Measurements from ENCODE around the gene DUSP10.

Gene DUSP10

DNA sequence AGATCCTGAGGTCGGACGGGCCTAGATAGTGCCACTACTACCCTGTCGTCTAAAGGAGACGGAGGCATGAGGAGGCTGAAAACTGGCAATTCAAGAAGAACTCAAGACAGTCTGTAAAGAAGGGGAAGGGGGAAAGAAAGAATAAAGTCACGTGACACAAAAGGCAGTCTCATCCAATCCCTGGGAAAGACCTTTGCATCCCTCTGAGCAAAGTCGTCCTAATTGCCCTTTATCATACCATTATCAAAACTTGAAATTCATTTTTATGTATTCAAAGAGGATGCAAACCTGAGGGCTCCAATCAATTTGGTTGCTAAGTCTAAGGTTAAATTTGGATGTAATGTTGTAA lies 2.2 kb downstream of the DUSP10 start:
- no peak for DNase-seq
- in situ Hi-C loops (cut with MboI; ENCODE audit: low pct_unique_long_range_greater_than_20kb, low sequenced_read_pairs): no loop called here

DNA sequence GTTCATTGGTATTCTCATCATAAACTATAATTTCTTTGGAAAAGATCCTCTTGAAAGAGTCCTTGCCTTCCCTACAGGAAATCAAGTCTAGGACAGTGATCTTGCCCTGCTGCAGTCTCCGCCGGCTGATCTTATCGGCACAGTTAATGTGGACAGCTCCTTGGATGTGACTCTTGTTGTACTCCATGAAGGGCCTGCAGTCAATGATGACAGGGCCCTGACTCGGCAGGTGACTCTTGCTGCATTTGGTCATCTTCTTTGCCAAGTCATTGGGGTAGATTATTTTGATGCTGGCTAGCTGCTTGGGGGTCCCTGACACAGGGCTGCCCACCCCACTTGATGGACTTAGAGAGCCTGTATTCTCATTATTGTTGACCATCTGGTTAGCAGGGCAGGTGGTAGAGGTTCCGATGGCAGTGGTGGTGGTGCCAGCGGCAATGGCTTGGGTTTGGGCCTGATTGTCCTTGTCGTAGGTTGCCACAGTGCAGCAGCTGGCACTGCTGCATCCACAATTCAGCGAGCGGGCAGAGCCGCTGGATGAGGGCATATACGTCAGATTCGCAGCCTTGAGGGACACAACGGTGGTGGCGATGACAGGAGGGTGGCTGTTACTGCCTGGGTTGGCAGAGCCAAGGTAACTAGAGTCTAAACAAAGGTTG lies 2.7 kb downstream of the DUSP10 start:
- no peak for DNase-seq
- in situ Hi-C loops (cut with MboI; ENCODE audit: low pct_unique_long_range_greater_than_20kb, low sequenced_read_pairs): no loop called here

DNA sequence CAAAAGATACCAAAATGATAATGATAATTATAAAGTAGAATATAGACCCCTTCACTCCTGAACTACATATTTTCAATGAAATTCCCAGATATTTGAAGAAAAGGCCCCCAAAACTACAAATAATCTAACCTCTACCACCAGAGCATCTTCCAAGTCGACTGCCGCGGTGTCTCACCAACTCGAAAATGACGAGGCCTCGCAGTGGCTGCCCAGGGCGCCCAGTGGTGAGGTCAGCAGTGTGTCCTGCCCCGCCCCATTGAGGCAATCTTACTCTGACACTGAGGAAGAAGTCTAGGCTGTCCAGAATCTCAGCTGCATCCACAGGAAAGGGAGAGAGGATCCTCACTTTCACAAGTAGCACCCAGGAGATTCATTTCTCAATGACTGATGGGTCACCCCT lies 5.2 kb downstream of the DUSP10 start:
- in situ Hi-C loops (cut with MboI; ENCODE audit: low pct_unique_long_range_greater_than_20kb, low sequenced_read_pairs): no loop called here
- DNase-seq: no peak

DNA sequence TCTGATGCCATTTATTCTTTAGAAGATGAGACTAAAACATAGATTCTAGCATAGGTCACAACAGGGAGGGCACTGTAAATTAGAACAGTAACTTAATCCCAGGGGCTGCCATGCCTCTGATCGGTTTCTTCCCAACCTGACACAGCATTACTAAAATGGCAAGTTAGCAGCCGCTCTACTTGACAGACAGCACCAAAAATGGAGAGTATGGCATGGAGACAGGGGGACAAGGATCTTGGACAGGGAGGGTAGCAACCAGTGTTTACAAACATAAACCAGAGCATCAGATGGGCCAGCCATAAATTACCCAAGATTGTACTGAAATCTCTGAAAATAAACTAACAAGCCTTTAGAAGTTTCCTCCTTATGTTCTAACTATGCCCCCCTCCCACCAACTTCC lies 5.9 kb downstream of the DUSP10 start:
- no peak for DNase-seq
- in situ Hi-C loops (cut with MboI; ENCODE audit: low pct_unique_long_range_greater_than_20kb, low sequenced_read_pairs): no loop called here

DNA sequence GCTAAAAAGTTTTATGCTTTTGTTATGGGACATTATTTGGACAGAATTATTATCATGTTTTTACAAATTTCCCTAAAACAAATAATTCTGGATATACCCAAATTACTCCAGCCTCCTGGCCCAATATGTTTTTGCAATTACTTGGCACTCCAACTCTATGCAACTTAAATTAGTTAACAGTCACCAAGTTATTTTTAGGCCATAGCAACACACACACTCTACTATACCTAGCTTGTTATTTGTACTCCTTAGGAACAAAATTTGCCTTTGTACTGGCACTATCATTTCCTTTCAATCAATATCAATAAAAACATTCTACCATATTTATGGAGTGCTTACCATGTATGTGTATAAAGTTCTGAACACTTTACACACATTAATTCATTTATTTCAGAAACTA lies 7.7 kb downstream of the DUSP10 start:
- in situ Hi-C loops (cut with MboI; ENCODE audit: low pct_unique_long_range_greater_than_20kb, low sequenced_read_pairs): no loop called here
- DNase-seq: no peak

DNA sequence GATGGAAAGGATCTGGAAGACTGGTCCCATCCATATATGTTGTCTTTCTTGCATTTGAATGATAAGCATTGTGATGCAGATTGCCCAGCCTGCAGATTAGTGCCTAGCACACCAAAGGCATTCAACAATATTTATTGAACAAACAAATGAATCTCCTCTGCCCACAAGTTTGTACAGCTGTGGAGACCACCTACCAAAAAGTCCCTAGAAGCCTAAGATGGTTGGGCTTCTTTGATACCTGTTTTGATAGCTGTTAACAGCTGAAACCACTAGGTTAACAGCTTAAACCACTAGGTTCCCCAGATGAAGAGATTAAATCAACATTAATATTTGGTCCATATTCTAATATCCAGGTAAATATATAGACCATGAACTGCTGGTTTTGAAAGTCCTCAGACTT lies 9.8 kb downstream of the DUSP10 start:
- DNase-seq: no peak

DNA sequence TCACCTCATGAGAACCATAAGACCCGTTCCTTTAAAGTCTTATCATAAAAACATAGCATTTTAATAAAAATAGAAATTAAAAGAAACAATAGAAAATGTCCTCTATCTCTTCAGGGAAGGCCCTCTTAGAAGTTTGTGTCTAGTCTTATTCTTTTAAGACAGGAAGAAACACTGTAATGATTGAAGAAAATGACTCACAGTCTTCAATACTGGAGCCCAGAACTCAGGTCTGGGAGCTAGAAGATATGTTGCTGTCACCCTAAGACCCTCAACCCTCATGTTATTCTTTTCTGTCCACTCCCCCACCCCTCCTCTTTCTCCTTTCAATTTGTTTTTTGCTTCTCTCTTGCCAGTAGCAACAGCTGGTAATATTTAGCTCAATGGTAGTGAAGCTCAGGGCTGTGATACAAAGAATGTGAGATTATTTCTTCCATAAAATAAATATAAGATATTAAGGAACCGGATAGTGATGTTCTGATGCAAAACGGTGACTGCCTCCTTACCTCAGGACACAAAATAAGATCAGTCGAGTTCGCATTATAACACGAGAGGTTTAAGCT lies 12.0 kb downstream of the DUSP10 start:
- DNase-seq: no peak

More for the DNA sequence above, 9.8 kb downstream of the DUSP10 start:
- in situ Hi-C loops (cut with MboI; ENCODE audit: low pct_unique_long_range_greater_than_20kb, low sequenced_read_pairs): no loop called here

DNA sequence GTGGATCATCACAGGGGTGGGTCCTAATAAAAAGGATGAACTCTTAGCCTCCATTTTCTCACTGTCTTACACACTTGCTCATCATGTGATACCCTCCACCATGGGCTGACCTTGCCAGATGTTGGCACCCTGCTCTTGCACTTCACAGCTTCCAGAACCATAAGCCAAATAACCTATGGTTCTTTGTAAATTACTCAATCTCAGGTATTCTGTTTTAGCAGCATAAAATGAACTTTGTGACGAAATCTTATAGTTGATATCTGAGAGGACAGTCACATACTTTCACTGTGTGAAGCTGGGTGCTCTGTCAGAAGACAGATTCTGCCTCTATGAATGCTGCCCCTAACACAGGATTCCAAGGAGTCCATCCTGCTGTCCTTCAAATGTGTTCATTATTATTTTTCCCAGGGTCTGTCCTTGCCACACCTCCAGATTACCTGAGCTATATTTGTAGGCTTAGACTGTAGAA lies 13.8 kb downstream of the DUSP10 start:
- in situ Hi-C loops (cut with MboI; ENCODE audit: low pct_unique_long_range_greater_than_20kb, low sequenced_read_pairs): no loop called here
- DNase-seq: no peak

More for the DNA sequence above, 12.0 kb downstream of the DUSP10 start:
- in situ Hi-C loops (cut with MboI; ENCODE audit: low pct_unique_long_range_greater_than_20kb, low sequenced_read_pairs): no loop called here

DNA sequence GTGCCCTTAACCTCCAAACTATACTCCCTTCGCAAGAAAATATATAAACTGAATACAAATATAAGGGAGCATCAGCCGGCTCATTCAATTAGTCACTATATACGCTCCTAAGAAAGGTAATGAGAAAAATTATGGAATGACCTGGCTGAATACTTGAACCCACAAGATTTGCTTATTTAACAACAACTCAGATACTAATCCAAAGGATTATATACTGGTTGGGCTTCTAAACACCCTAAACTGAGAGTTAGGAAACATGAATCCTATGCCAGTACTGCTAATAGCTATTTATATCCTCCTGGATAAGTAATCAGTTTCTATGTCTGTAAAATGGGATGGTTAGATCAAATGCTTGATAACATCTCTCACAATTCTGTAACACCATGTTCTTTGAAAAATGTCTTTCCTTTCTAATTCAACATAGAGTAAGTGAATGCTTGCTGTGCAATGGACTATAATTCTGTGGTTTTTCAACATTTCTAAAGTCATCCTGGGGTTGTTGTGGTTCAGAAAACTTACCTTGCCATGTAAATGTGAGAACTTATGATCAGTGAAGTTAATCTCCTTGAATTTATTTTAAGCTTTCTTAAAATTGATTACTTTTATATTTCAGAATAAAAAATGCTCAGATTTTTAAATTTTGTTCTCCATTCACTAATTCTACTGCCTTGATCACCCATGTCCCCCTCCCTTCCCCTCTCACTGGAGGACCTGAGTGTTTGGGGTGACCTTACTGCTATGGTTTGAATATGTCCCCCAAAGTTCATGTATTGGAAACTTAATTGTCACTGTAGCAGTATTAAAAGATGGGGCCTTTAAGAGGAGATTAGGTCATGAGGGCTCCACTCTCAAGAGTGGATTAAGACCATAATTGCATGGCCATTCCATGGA lies 14.5 kb downstream of the DUSP10 start:
- no peak for DNase-seq
- in situ Hi-C loops (cut with MboI; ENCODE audit: low pct_unique_long_range_greater_than_20kb, low sequenced_read_pairs): no loop called here

DNA sequence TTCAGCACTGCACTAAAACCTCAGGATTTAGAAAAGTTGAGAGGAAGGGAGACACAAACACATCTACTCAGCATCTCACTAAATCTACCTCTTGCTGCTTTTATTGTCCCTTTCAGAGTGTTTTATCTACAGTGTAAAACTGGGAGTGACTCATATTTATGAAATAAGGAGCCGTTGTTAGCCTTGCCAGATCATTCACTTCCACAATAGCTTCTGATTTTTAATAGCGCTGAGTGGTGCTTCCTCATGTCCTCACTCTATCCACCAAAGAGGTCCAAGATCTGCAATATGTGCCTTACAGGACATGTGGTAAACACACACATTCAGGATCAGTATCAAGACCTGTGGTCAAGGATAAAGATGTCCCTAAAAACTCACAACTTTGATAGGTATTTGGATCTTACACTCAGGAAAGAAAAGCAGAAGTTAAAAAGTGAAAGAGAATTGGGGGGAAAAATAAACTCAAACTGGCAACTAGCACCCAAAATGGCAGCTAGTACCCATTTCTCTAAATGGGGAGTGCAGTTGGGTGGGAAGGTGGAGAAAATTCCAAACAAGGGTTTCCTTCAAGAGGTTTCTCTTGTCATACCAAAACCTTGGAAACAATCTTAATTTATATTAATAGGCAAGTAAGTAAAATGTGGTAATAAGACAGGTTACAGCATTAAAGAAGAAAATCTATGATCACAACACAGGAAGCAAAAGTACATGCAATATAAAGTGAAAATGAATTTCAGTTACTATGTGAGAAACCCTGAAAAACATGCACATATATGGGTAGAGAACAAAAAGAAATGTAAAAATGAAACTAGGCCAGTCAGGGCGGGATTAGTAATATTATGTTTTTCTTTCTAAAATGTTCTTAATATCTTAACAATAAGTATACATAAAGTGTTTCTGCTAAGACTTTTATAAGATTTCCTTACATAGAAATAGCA lies 15.9 kb downstream of the DUSP10 start:
- in situ Hi-C loops (cut with MboI; ENCODE audit: low pct_unique_long_range_greater_than_20kb, low sequenced_read_pairs): no loop called here

DNA sequence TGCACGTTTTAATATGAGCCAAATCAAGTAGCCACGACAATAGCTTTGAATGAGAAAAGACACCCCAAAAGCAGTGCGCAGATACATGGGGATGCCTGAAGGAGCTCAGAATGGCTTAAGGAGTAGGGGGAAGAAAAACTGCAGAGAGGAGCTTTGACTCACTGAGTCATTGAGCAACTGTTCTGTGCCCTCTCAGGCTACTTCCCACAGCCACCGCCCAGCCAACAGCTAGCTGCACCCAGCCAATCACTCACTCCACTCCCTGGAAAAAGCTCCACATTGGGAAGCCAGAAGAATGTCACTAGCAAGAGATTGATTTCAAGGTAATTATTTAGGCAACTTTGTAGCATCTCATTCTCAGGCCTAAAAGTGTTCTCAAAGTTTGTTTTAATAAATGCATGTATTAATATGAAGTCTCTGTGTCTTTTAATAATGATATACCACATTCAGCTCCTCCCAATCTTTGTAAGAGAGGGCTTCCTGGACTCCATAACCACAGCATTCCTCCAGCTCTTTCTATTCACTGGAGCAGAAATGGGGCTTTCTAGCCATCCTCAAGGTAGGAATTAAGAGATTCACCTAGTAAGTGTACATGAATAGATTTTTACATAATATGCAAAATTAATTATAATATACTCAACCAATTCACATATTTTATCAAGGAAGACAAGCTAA lies 16.8 kb downstream of the DUSP10 start:
- no peak for DNase-seq
- in situ Hi-C loops (cut with MboI; ENCODE audit: low pct_unique_long_range_greater_than_20kb, low sequenced_read_pairs): no loop called here

More for the DNA sequence above, 15.9 kb downstream of the DUSP10 start:
- peak; percentile 63 for DNase-seq

DNA sequence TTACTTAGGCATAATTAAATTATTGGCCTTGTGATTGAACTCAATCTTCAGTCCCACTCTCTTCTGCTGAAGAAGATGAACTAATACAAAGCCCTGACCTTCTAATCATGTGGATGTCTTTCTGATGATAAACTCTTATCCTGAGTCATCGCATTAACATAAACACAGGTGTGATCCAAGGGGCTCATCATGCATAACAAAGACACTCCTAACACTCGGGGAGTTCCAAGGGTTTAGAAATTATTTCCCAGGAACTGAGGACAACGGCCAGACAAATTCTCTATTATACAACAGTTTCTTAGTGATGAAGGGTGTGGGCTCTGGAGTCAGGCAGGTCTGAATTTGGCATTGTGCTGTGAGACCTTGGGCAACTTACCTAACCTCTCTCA lies 18.0 kb downstream of the DUSP10 start:
- DNase-seq: no peak

DNA sequence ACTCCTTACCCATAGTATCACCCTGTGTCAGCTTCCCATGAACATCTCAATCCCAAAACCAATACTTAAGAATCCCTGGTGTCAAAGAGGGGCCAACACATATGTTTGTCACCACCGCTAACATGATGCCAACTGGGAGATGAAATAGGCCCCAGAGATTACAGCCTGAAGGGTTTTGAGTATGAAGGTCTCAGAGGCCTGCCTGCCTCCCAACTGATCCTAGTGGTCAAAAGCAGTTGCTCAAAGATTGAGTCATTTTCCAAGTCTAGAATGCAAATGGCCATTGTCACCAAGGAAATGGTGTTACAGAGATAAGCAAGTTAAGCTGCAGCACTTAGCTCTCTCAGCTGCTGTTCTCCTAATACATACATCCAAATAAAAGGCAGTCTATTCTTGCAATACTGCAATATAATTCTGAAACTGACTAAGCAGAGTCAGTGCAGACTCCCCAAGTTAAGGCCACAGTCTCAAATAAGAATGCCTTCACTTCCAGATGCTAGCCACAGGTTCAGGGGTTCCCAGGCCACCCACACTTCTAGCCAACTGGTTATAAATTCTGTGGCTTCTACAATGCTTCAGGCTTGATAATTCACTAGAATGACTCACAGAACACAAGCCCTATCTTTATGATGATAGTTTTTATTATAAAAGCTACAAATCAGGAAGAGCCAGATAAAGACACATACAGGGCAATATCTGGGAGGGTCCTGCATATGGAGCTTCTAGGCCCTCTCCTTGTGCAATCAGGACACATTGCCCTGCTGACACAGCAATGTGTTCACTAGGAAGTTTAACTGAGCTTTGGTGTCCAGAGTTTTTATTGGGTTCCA lies 18.7 kb downstream of the DUSP10 start:
- in situ Hi-C loops (cut with MboI; ENCODE audit: low pct_unique_long_range_greater_than_20kb, low sequenced_read_pairs): no loop called here
- no peak for DNase-seq

More for the DNA sequence above, 18.0 kb downstream of the DUSP10 start:
- in situ Hi-C loops (cut with MboI; ENCODE audit: low pct_unique_long_range_greater_than_20kb, low sequenced_read_pairs): no loop called here

DNA sequence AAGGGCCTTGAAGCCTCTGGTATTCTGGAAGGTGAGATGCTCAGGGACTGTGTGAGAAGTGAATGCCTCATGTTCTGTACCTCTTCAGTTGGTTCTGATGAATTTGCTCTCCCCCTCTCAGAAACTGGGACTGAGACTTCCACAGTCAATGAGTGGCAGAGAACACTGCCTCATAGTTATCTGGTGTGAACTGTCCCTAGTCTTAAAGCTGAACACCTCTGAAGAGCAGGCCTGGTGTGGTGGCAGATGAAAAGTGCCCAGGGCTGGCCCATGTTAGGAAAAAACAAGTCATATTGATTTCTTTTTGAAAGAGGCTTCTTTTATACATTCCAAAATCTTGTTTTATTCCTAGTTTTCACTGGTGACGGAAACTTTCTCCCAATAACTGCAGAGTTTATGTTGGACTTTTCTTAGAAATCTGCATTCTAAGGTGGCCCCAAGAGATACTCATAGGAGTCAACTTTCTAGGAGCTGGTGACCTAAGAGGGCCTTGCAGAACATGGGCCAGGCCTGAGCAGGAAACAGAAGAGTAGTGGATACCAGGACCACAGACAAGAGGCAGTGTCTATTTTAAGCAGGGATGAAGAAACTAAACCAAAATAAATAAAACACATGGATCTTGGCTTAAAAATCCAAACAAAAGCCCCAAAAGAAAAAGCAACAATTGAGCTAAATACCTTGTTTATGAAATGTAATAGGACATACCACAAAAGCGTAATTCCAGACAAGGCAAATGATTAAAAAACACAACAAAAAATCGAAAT lies 19.5 kb downstream of the DUSP10 start:
- no peak for DNase-seq

DNA sequence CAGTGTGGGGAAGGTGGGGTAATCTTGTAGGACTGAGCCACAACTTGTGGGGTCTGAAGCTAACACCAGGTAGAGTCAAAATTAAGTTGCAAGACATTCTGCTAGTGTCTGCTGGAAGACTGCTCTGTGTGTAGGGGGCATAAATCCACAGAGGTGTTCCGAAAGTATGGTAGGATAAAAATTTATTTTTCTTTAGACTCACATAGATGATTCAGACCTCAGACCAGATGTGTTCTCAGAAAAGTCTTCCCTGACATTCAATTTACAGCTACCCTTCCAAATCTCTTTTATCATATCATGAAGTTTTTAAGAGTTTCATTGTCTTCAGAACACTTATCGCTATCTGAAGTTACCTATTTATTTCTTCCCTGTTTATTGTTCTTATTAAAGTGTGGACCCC lies 21.3 kb downstream of the DUSP10 start:
- in situ Hi-C loops (cut with MboI; ENCODE audit: low pct_unique_long_range_greater_than_20kb, low sequenced_read_pairs): no loop called here
- no peak for DNase-seq

More for the DNA sequence above, 19.5 kb downstream of the DUSP10 start:
- in situ Hi-C loops (cut with MboI; ENCODE audit: low pct_unique_long_range_greater_than_20kb, low sequenced_read_pairs): no loop called here

DNA sequence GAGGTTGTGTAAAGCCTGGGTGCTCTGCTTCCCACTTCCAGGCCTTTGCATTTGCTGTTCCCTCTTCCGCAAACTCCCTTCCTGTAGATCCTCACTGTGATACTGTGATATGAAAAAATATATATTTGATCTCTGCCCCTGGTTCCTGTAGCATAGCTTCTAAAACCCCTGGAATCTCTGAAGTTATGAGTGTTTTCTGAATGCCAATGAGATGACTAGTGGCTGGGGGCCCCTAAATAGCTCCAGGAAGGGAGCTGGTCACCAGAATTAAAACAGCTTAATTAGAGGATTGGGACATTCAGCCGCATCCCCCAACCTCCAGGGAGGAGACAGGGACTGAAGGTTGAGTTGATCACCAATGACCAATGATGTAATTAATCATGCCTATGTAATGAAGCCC lies 21.9 kb downstream of the DUSP10 start:
- no peak for DNase-seq
- in situ Hi-C loops (cut with MboI; ENCODE audit: low pct_unique_long_range_greater_than_20kb, low sequenced_read_pairs): no loop called here

DNA sequence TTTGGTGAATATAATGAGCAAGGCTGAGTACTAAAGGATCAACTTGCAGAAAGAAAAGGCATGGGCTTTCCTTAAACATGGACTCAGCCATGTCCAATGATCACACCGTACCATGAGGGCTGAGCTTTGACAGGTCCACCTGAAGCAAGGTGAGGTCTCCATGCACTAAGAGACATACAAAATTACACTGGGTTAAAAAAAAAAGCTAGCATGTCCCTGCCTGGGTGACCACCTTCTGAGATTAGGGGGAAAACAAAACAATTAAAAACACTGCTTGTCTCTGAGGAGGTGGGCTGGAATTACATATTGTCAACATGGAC lies 22.7 kb downstream of the DUSP10 start:
- in situ Hi-C loops (cut with MboI; ENCODE audit: low pct_unique_long_range_greater_than_20kb, low sequenced_read_pairs): no loop called here
- DNase-seq: no peak

Measured in KBM-7 (cell line).